Activated CD8-positive, alpha-beta T cell treated with anti-CD3 and anti-CD28 coated beads, Interleukin-2, amount 10 ng/mL, durations not matched to agents 7 days and 5 days (primary cell): ENCODE measurements around the gene MRPL48. TPM values are rescaled to one million over a fixed set of nuclear protein-coding genes. Genes with fewer than 3 reads are reported as not detected.

Experiments
- ATAC-seq: fragments of 150-1000 bp; cut with Tn5 transposase; one replicate; pipeline ENCODE4 v1.10.0; 2021; ENCODE audit warnings: moderate library complexity
- CTCF ChIA-PET: fragments of 350-600 bp; sonication (Branson Sonifier 250); formaldehyde crosslinking; loops from one replicate; lab custom pipeline; 2021; ENCODE audit warnings: antibody characterized with exemption; lab: Charles Lee
- POLR2A ChIA-PET: fragments of 350-600 bp; sonication (Branson Sonifier 250); formaldehyde crosslinking; loops from one replicate; lab custom pipeline; 2021; ENCODE audit warnings: antibody characterized with exemption; lab: Charles Lee
- DNase-seq: peaks from one replicate; pipeline ENCODE4 v3.0.0-alpha.2; 2020
- H3K27ac Mint-ChIP-seq: one replicate; pipeline ENCODE4 v1.8.0; 2021; ENCODE audit warnings: mild to moderate bottlenecking, mixed read lengths
- H3K27me3 Mint-ChIP-seq: one replicate; pipeline ENCODE4 v1.8.0; 2021; ENCODE audit warnings: low read depth, mixed read lengths
- H3K36me3 Mint-ChIP-seq: one replicate; pipeline ENCODE4 v1.8.0; 2021; ENCODE audit warnings: low read depth, mixed read lengths
- H3K4me1 Mint-ChIP-seq: one replicate; pipeline ENCODE4 v1.8.0; 2021; ENCODE audit warnings: low read depth, mixed read lengths
- H3K4me3 Mint-ChIP-seq: one replicate; pipeline ENCODE4 v1.8.0; 2021; ENCODE audit warnings: mild to moderate bottlenecking, mixed read lengths
- H3K9me3 Mint-ChIP-seq: one replicate; pipeline ENCODE4 v1.8.0; 2022; ENCODE audit warnings: mixed read lengths; ENCODE audit not compliant: insufficient read depth
- total RNA-seq, 2 experiments: library from RNA; stranded (reverse); gene quantifications; one replicate each; pipeline ENCODE4 v1.2.3, GENCODE V29; 2021

The MRPL48 gene
- total RNA-seq, 2 experiments from 2014 or later, result 45.1 to 46.0 TPM

DNA sequence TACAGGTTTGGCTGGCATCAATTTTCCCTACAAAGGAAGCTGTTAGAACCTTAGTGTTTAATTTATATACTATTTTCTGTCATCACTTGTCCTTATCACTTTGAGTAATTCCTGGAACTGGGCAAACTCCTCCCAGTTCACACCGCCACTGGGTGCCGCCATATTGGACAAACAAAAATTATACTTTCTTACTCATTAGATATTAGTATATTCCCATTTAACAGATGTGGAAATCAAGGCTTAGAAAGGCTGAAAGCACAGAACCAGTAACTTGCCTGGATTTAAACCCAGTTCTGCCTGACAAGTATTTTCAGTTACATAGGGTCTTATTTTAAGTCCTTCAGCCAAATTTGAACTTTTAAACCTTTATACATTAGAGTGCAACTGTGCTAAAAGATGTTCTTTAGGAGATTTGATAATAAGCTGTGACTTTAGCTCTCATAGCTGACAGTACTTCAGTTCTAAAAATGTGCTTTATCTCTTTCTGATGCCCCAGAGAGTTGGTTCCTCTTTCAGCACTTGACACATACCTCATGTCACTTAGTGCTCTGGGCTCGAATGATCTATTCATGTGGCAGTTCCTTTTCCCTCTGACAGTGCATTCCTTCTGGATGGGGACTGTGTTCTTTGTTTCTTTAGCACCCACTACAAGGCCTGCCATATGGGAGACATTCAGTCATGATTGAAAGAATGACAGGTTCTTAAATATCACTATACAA lies 63.5 kb downstream of the MRPL48 start:
- Mint-ChIP-seq H3K27me3 (no peaks in the 10 kb centered on the region), H3K36me3 (peaks cover 6% of the 10 kb centered on the region), H3K9me3 (no peaks in the 10 kb centered on the region), H3K4me1 (peaks cover 3% of the 10 kb centered on the region), H3K27ac (no peak overlapping the region), H3K4me3 (no peak overlapping the region)
- no peak for DNase-seq
- ATAC-seq, result no peak
- CTCF ChIA-PET, result no interaction called here
- POLR2A ChIA-PET, result no interaction called here

DNA sequence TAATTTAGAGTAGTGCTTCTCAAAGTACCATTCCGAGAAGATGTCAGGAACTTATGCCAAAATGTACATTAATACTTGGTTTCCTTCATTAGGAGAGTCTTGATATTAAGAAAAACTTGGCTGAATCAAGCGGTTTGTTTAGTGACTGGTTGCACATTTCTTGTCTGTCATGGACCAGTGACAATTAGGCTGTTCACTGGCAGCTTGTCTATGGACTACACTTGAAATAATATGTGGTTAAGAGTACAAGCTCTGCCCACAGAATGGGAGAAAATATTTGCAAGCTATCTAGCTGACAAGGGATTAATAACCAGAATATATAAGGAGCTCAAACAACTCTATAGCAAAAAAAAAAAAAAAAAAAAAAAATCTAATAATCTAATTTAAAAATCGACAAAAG lies 64.4 kb downstream of the MRPL48 start:
- ChIA-PET POLR2A (no interaction called here), CTCF (no interaction called here)
- ATAC-seq (no peak), DNase-seq (no peak)
- Mint-ChIP-seq H3K4me1 (peaks cover 3% of the 10 kb centered on the region), H3K4me3 (no peak overlapping the region), H3K36me3 (peaks cover 6% of the 10 kb centered on the region), H3K27ac (no peak overlapping the region), H3K27me3 (no peaks in the 10 kb centered on the region), H3K9me3 (no peaks in the 10 kb centered on the region)

DNA sequence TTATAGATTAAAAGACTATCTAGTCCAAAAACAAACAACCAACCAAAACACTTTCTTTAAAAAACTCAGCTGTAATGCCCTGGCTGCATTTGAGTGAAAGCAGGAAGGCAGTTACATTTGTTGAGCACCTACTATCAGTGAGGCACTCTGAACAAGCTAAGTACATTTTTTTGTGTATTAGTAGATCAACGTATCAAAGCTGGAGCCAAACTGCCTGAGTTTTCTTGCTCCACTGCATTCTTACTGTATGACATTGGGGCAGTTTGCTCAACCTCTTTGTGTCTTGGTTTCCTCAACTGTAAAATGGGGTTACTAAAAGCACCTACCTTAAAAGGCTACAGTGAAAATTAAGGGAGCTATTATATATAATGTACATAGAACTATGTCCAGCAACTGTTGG lies 67.0 kb downstream of the MRPL48 start:
- ATAC-seq (no peak), DNase-seq (no peak)
- no peaks in the 10 kb centered on the region for H3K27me3 Mint-ChIP-seq
- no peak overlapping the region for H3K4me3 Mint-ChIP-seq
- peaks cover 6% of the 10 kb centered on the region for H3K36me3 Mint-ChIP-seq
- CTCF ChIA-PET, result interaction anchor here (1.1 kb wide), 1 partner anchor 9 kb away, joined by 5 read pairs; no protein-coding TSS in a partner anchor
- H3K4me1 Mint-ChIP-seq, result no peaks in the 10 kb centered on the region
- H3K27ac Mint-ChIP-seq, result no peak overlapping the region
- no peaks in the 10 kb centered on the region for H3K9me3 Mint-ChIP-seq
- POLR2A ChIA-PET, result interaction anchor here (1.5 kb wide), 1 partner anchor 16 kb away, joined by 3 read pairs; no protein-coding TSS in a partner anchor

DNA sequence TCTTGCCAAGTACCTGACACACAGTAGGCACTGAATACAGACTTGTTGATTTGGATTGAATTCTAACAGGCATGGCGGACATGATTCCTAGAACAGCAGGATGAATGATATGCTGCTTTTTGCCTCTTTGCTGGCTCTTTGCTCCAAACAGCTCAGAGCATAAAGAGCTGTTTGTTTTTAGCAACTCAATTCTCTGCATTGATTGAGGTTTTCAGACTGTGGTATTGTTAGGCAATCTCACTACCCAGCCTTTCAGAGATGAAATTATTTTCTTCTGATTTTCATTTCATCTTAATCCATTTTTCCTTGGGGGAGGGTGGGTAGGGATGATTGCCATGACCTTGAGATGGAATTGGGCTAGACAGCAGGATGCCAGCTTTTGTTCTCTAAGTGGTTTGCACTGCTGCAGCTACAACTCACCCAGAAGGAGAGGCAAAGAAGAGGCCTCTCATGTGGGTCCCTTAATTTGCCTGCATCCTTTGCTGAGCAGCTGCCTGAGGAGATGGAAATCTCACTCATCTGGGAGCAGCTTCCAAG lies 68.4 kb downstream of the MRPL48 start:
- DNase-seq (no peak), ATAC-seq (no peak)
- no peaks in the 10 kb centered on the region for H3K27me3 Mint-ChIP-seq
- no peaks in the 10 kb centered on the region for H3K9me3 Mint-ChIP-seq
- CTCF ChIA-PET, result no interaction called here
- H3K4me1 Mint-ChIP-seq, result no peaks in the 10 kb centered on the region
- H3K36me3 Mint-ChIP-seq, result peaks cover 15% of the 10 kb centered on the region
- POLR2A ChIA-PET, result interaction anchor here (1.5 kb wide), 1 partner anchor 15 kb away, joined by 3 read pairs; no protein-coding TSS in a partner anchor
- no peak overlapping the region for H3K27ac Mint-ChIP-seq
- no peak overlapping the region for H3K4me3 Mint-ChIP-seq

GRCh38 chr11:73859671-73860070 lies 72.0 kb downstream of the MRPL48 start:
- ChIA-PET POLR2A (no interaction called here), CTCF (no interaction called here)
- Mint-ChIP-seq H3K9me3 (no peaks in the 10 kb centered on the region), H3K4me3 (no peak overlapping the region), H3K27ac (no peak overlapping the region), H3K27me3 (no peaks in the 10 kb centered on the region), H3K4me1 (no peaks in the 10 kb centered on the region), H3K36me3 (peaks cover 25% of the 10 kb centered on the region)
- ATAC-seq (no peak), DNase-seq (no peak)

GRCh38 chr11:73860202-73860601 lies 72.5 kb downstream of the MRPL48 start:
- ChIA-PET CTCF (no interaction called here), POLR2A (no interaction called here)
- H3K27me3 Mint-ChIP-seq, result no peaks in the 10 kb centered on the region
- H3K4me3 Mint-ChIP-seq, result no peak overlapping the region
- ATAC-seq (no peak), DNase-seq (no peak)
- H3K36me3 Mint-ChIP-seq, result peaks cover 23% of the 10 kb centered on the region
- no peaks in the 10 kb centered on the region for H3K4me1 Mint-ChIP-seq
- no peak overlapping the region for H3K27ac Mint-ChIP-seq
- no peaks in the 10 kb centered on the region for H3K9me3 Mint-ChIP-seq

DNA sequence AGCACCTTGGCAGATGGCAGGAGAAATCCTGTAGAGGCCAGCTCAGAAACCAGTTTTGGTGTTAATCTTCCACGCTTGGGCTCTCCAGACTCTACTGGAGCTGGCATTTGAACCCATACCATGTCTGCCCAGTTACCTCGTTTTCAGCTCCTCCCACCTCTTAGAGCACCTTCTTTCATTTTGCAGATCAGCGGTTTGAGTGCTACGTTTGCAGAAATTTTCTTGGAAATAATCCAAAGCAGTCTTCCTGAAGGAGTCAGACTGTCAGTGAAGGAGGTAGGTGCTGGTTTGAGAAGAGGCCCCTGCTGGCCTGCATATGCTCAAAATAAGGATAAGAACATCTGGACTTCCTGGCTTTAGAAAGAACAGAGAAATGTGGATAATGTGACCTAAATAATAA lies 75.3 kb downstream of the MRPL48 start:
- Mint-ChIP-seq H3K9me3 (no peaks in the 10 kb centered on the region), H3K4me1 (no peaks in the 10 kb centered on the region), H3K27me3 (no peaks in the 10 kb centered on the region), H3K36me3 (peaks cover 22% of the 10 kb centered on the region), H3K4me3 (no peak overlapping the region), H3K27ac (no peak overlapping the region)
- CTCF ChIA-PET, result no interaction called here
- ATAC-seq (no peak), DNase-seq (no peak)
- POLR2A ChIA-PET, result no interaction called here

DNA sequence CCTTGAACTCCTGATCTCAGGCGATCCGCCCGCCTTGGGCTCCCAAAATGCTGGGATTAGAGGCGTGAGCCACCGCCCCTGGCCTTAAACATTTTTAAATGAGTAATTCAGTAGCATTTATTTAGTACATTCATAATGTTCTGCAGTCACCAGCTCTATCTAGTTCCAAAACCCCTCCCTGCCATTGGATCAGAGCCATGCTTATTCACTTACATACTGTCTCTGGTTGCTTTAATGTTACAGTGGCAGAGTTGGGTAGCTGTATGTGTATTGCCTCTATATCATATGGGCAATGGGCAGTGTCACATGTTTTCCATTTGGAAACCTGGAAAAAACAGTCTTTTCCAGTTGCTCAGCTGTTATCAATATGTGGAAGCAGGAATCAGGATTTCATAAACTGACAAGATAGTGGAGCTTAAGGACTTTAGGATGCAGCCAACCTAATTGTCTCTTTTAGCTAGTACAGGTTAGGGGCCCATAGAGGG lies 78.5 kb downstream of the MRPL48 start:
- CTCF ChIA-PET, result interaction anchor here (1.8 kb wide), 1 partner anchor 65 kb away, joined by 3 read pairs; no protein-coding TSS in a partner anchor
- peaks cover 21% of the 10 kb centered on the region for H3K36me3 Mint-ChIP-seq
- no peaks in the 10 kb centered on the region for H3K9me3 Mint-ChIP-seq
- no peaks in the 10 kb centered on the region for H3K27me3 Mint-ChIP-seq
- POLR2A ChIA-PET, result no interaction called here
- no peak overlapping the region for H3K4me3 Mint-ChIP-seq
- DNase-seq (no peak), ATAC-seq (no peak)
- H3K4me1 Mint-ChIP-seq, result no peaks in the 10 kb centered on the region
- no peak overlapping the region for H3K27ac Mint-ChIP-seq

- no peaks in the 10 kb centered on the region for H3K9me3 Mint-ChIP-seq
Measured at GRCh38 chr11:73866586-73866996, 78.9 kb downstream of the MRPL48 start.

GRCh38 chr11:73869332-73869949 lies 81.8 kb downstream of the MRPL48 start:
- H3K4me3 Mint-ChIP-seq, result no peak overlapping the region
- H3K9me3 Mint-ChIP-seq, result no peaks in the 10 kb centered on the region
- H3K27me3 Mint-ChIP-seq, result no peaks in the 10 kb centered on the region
- ChIA-PET CTCF (interaction anchor here (1.4 kb wide), 1 partner anchor 95 kb away, joined by 3 read pairs; no protein-coding TSS in a partner anchor), POLR2A (no interaction called here)
- DNase-seq (no peak), ATAC-seq (no peak)
- H3K36me3 Mint-ChIP-seq, result peaks cover 28% of the 10 kb centered on the region
- no peak overlapping the region for H3K27ac Mint-ChIP-seq
- peaks cover 6% of the 10 kb centered on the region for H3K4me1 Mint-ChIP-seq

More at GRCh38 chr11:73866586-73866996, 78.9 kb downstream of the MRPL48 start:
- ChIA-PET CTCF (interaction anchor here (1.8 kb wide), 1 partner anchor 64 kb away, joined by 3 read pairs; no protein-coding TSS in a partner anchor), POLR2A (no interaction called here)
- H3K4me3 Mint-ChIP-seq, result no peak overlapping the region
- H3K27ac Mint-ChIP-seq, result no peak overlapping the region
- peaks cover 19% of the 10 kb centered on the region for H3K36me3 Mint-ChIP-seq
- no peaks in the 10 kb centered on the region for H3K4me1 Mint-ChIP-seq
- ATAC-seq, result no peak
- DNase-seq, result no peak
- no peaks in the 10 kb centered on the region for H3K27me3 Mint-ChIP-seq

GRCh38 chr11:73870261-73870660 lies 82.6 kb downstream of the MRPL48 start:
- H3K4me3 Mint-ChIP-seq, result no peak overlapping the region
- no peaks in the 10 kb centered on the region for H3K27me3 Mint-ChIP-seq
- no peak overlapping the region for H3K27ac Mint-ChIP-seq
- H3K9me3 Mint-ChIP-seq, result no peaks in the 10 kb centered on the region
- ChIA-PET POLR2A (interaction anchor here (1.1 kb wide), 1 partner anchor 15 kb away, joined by 3 read pairs; no protein-coding TSS in a partner anchor), CTCF (interaction anchor here (1.4 kb wide), 1 partner anchor 94 kb away, joined by 3 read pairs; no protein-coding TSS in a partner anchor)
- DNase-seq (no peak), ATAC-seq (no peak)
- H3K36me3 Mint-ChIP-seq, result peaks cover 33% of the 10 kb centered on the region
- H3K4me1 Mint-ChIP-seq, result peaks cover 12% of the 10 kb centered on the region
